ENCODE measurements around the gene LAMTOR1.

Gene LAMTOR1

GRCh38 chr11:72080326-72081183 lies 22.5 kb downstream of the LAMTOR1 start, which contains the start of the genes LRRC51 and NUMA1:
Gene LRRC51, plus strand, starts transcription at chr11:72080850. Its CDS starts 8,234 bp downstream, at chr11:72089084.
Gene NUMA1, minus strand, starts transcription at chr11:72080542. Its CDS starts 44,599 bp downstream, at chr11:72035943.
- peak; percentile 95 to 100 for DNase-seq

GRCh38 chr11:72079819-72080325 lies 23.2 kb downstream of the LAMTOR1 start:
- DNase-seq, result no peak

- no peak for DNase-seq
Measured at GRCh38 chr11:72078477-72078876, 24.6 kb downstream of the LAMTOR1 start.

GRCh38 chr11:72075756-72076155 lies 27.3 kb downstream of the LAMTOR1 start:
- no peak for DNase-seq

- no peak for DNase-seq
Measured at GRCh38 chr11:72075109-72075508, 28.0 kb downstream of the LAMTOR1 start.

- no peak for DNase-seq
Measured at GRCh38 chr11:72072348-72072747, 30.7 kb downstream of the LAMTOR1 start.

- no peak for DNase-seq
Measured at GRCh38 chr11:72070491-72070890, 32.6 kb downstream of the LAMTOR1 start.

GRCh38 chr11:72069787-72070251 lies 33.3 kb downstream of the LAMTOR1 start:
- DNase-seq, result no peak

GRCh38 chr11:72069200-72069599 lies 33.9 kb downstream of the LAMTOR1 start:
- no peak for DNase-seq

GRCh38 chr11:72067676-72068075 lies 35.4 kb downstream of the LAMTOR1 start:
- DNase-seq, result no peak

- no peak for DNase-seq
Measured at GRCh38 chr11:72067266-72067665, 35.8 kb downstream of the LAMTOR1 start.

GRCh38 chr11:72066855-72067254 lies 36.2 kb downstream of the LAMTOR1 start:
- DNase-seq, result no peak

- no peak for DNase-seq
Measured at GRCh38 chr11:72061739-72062396, 41.2 kb downstream of the LAMTOR1 start.

- DNase-seq, result no peak
Measured at GRCh38 chr11:72058416-72059034, 44.6 kb downstream of the LAMTOR1 start.

GRCh38 chr11:72048766-72049460 lies 54.2 kb downstream of the LAMTOR1 start:
- no peak for DNase-seq
